IMR-90 (cell line): ENCODE data around the gene FGF6.

ENCODE experiments used
- POLR2A ChIP-seq: IDR thresholded peaks from 2 replicates; pipeline ENCODE4 v1.6.1; 2012; ENCODE audit warnings: mild to moderate bottlenecking, low read depth, low read length
- TF ChIP-seq, protein P1 (sequence below): conservative IDR thresholded peaks from 2 replicates; pipeline ENCODE4 v1.5.1; 2012; ENCODE audit warnings: mild to moderate bottlenecking, low read depth, low read length, improper control_type of control experiment

DNA sequence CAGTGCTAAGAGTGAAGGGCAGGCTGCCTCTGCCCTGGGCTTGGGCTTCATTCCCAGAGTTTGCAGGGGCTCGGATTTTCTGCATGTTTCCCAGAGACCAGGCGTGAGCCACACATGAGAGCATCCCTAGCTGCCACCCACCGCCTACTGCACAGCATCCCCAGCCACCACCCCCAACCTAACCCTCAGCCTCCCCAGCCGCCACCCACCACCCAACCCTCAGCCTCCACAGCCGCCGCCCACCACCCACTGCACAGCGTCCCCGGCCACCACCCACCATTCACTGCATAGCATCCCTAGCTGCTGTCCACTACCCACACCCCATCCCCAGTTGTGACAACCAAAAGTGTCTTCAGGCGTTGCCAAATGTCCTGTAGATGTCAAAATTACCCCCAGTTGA lies 22.6 kb downstream of the FGF6 start:
- TF ChIP-seq, protein P1, sequence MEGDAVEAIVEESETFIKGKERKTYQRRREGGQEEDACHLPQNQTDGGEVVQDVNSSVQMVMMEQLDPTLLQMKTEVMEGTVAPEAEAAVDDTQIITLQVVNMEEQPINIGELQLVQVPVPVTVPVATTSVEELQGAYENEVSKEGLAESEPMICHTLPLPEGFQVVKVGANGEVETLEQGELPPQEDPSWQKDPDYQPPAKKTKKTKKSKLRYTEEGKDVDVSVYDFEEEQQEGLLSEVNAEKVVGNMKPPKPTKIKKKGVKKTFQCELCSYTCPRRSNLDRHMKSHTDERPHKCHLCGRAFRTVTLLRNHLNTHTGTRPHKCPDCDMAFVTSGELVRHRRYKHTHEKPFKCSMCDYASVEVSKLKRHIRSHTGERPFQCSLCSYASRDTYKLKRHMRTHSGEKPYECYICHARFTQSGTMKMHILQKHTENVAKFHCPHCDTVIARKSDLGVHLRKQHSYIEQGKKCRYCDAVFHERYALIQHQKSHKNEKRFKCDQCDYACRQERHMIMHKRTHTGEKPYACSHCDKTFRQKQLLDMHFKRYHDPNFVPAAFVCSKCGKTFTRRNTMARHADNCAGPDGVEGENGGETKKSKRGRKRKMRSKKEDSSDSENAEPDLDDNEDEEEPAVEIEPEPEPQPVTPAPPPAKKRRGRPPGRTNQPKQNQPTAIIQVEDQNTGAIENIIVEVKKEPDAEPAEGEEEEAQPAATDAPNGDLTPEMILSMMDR, result no peak
- no peak for TF ChIP-seq POLR2A
